GM12874 (cell line): ENCODE results near the gene MYCT1.

Source experiments
- CTCF ChIP-seq: IDR thresholded peaks from 2 replicates; pipeline ENCODE4 v1.5.1; 2011; ENCODE audit warnings: low read depth, mild to moderate bottlenecking, control low read depth, low read length, moderate library complexity; ENCODE audit not compliant: insufficient read depth

Gene MYCT1

GRCh38 chr6:152680879-152681517, 16.7 kb upstream of the MYCT1 start:
- TF ChIP-seq CTCF = no peak

- TF ChIP-seq CTCF = no peak
These were observed 15.6 kb upstream of the MYCT1 start for GRCh38 chr6:152682141-152682540.

GRCh38 chr6:152685819-152686218, 11.9 kb upstream of the MYCT1 start:
- no peak for TF ChIP-seq CTCF

- TF ChIP-seq CTCF = no peak
These were observed 2.2 kb upstream of the MYCT1 start for GRCh38 chr6:152695372-152696045.

GRCh38 chr6:152696522-152696921, 1.2 kb upstream of the MYCT1 start:
- TF ChIP-seq CTCF = no peak

- no peak for TF ChIP-seq CTCF
These were observed 995 bp downstream of the MYCT1 start for GRCh38 chr6:152698692-152699091.

GRCh38 chr6:152700427-152700826, 2.7 kb downstream of the MYCT1 start:
- no peak for TF ChIP-seq CTCF
